ENCODE measurements around the gene ELOA. TPM values are rescaled to one million over a fixed set of nuclear protein-coding genes. Genes with fewer than 3 reads are reported as not detected.

The ELOA gene
- total and polyA plus RNA-seq, 9 of the 15 experiments (the other 6 are each of a cell fraction or from before 2014, with no cell fraction given), result 31.9 to 98.6 (median 61.3) TPM

DNA sequence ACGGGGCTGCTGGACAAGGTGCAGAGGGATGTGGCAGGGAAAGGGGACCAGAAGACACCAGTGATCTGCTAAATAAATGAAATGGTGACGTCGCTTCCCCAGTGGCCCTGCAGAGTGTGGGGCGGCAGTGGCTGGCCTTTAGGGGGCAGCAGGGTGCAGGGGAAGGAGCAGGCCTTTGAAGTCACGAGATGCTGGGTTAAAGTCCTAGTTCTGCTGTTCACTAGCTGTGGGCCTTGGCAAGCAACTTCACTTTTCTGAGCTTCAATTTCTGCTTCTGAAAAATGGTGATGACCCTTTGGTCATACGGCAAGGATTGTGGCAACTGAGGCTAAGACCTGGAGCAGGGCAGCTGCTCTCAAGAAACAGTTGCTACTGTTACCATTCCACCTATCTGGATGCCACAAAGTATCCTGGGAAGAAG, 66.5 kb downstream of the ELOA start (continued):
- peak; percentile 67; the same call in 1 of the 2 replicates for TF ChIP-seq SMARCA5 (IDR thresholded peaks at IDR 0.05)
- TF ChIP-seq L3MBTL2 (IDR thresholded peaks at IDR 0.05), result peak; percentile 32
- TF ChIP-seq YY1 (IDR thresholded peaks at IDR 0.05; ENCODE audit: borderline replicate concordance in 1 of 3, control insufficient read depth in 1 of 3, extremely low read depth in 1 of 3, insufficient read depth in 3 of 3, insufficient read length in 1 of 3, insufficient replicate concordance in 2 of 3, low read depth in 1 of 3, low read length in 2 of 3), result peak in 1 of 3 experiments; percentile 36
- TF ChIP-seq, protein P1, sequence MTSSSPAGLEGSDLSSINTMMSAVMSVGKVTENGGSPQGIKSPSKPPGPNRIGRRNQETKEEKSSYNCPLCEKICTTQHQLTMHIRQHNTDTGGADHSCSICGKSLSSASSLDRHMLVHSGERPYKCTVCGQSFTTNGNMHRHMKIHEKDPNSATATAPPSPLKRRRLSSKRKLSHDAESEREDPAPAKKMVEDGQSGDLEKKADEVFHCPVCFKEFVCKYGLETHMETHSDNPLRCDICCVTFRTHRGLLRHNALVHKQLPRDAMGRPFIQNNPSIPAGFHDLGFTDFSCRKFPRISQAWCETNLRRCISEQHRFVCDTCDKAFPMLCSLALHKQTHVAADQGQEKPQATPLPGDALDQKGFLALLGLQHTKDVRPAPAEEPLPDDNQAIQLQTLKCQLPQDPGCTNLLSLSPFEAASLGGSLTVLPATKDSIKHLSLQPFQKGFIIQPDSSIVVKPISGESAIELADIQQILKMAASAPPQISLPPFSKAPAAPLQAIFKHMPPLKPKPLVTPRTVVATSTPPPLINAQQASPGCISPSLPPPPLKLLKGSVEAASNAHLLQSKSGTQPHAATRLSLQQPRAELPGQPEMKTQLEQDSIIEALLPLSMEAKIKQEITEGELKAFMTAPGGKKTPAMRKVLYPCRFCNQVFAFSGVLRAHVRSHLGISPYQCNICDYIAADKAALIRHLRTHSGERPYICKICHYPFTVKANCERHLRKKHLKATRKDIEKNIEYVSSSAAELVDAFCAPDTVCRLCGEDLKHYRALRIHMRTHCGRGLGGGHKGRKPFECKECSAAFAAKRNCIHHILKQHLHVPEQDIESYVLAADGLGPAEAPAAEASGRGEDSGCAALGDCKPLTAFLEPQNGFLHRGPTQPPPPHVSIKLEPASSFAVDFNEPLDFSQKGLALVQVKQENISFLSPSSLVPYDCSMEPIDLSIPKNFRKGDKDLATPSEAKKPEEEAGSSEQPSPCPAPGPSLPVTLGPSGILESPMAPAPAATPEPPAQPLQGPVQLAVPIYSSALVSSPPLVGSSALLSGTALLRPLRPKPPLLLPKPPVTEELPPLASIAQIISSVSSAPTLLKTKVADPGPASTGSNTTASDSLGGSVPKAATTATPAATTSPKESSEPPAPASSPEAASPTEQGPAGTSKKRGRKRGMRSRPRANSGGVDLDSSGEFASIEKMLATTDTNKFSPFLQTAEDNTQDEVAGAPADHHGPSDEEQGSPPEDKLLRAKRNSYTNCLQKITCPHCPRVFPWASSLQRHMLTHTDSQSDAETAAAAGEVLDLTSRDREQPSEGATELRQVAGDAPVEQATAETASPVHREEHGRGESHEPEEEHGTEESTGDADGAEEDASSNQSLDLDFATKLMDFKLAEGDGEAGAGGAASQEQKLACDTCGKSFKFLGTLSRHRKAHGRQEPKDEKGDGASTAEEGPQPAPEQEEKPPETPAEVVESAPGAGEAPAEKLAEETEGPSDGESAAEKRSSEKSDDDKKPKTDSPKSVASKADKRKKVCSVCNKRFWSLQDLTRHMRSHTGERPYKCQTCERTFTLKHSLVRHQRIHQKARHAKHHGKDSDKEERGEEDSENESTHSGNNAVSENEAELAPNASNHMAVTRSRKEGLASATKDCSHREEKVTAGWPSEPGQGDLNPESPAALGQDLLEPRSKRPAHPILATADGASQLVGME (CRISPR knock-in tag; IDR thresholded peaks at IDR 0.05), result no peak
- TF ChIP-seq SIX5 (IDR thresholded peaks at IDR 0.05; ENCODE audit: borderline replicate concordance in 1 of 2, insufficient read depth in 1 of 2, low read depth in 1 of 2, low read length in 2 of 2), result no peak
- no peak for TF ChIP-seq SMAD2 (IDR thresholded peaks at IDR 0.05; ENCODE audit: low read depth, low read length)
- TF ChIP-seq NR3C1 (CRISPR knock-in tag; IDR thresholded peaks at IDR 0.05), result no peak
- no peak for TF ChIP-seq GTF2E2 (tag; IDR thresholded peaks at IDR 0.05)
- no peak for TF ChIP-seq ETV6 (IDR thresholded peaks at IDR 0.05; ENCODE audit: borderline replicate concordance in 1 of 2, low read depth in 2 of 2, low read length in 1 of 2)
- no peak for TF ChIP-seq ETV6 (CRISPR knock-in tag; IDR thresholded peaks at IDR 0.05; ENCODE audit: borderline replicate concordance)
- TF ChIP-seq, protein P2, sequence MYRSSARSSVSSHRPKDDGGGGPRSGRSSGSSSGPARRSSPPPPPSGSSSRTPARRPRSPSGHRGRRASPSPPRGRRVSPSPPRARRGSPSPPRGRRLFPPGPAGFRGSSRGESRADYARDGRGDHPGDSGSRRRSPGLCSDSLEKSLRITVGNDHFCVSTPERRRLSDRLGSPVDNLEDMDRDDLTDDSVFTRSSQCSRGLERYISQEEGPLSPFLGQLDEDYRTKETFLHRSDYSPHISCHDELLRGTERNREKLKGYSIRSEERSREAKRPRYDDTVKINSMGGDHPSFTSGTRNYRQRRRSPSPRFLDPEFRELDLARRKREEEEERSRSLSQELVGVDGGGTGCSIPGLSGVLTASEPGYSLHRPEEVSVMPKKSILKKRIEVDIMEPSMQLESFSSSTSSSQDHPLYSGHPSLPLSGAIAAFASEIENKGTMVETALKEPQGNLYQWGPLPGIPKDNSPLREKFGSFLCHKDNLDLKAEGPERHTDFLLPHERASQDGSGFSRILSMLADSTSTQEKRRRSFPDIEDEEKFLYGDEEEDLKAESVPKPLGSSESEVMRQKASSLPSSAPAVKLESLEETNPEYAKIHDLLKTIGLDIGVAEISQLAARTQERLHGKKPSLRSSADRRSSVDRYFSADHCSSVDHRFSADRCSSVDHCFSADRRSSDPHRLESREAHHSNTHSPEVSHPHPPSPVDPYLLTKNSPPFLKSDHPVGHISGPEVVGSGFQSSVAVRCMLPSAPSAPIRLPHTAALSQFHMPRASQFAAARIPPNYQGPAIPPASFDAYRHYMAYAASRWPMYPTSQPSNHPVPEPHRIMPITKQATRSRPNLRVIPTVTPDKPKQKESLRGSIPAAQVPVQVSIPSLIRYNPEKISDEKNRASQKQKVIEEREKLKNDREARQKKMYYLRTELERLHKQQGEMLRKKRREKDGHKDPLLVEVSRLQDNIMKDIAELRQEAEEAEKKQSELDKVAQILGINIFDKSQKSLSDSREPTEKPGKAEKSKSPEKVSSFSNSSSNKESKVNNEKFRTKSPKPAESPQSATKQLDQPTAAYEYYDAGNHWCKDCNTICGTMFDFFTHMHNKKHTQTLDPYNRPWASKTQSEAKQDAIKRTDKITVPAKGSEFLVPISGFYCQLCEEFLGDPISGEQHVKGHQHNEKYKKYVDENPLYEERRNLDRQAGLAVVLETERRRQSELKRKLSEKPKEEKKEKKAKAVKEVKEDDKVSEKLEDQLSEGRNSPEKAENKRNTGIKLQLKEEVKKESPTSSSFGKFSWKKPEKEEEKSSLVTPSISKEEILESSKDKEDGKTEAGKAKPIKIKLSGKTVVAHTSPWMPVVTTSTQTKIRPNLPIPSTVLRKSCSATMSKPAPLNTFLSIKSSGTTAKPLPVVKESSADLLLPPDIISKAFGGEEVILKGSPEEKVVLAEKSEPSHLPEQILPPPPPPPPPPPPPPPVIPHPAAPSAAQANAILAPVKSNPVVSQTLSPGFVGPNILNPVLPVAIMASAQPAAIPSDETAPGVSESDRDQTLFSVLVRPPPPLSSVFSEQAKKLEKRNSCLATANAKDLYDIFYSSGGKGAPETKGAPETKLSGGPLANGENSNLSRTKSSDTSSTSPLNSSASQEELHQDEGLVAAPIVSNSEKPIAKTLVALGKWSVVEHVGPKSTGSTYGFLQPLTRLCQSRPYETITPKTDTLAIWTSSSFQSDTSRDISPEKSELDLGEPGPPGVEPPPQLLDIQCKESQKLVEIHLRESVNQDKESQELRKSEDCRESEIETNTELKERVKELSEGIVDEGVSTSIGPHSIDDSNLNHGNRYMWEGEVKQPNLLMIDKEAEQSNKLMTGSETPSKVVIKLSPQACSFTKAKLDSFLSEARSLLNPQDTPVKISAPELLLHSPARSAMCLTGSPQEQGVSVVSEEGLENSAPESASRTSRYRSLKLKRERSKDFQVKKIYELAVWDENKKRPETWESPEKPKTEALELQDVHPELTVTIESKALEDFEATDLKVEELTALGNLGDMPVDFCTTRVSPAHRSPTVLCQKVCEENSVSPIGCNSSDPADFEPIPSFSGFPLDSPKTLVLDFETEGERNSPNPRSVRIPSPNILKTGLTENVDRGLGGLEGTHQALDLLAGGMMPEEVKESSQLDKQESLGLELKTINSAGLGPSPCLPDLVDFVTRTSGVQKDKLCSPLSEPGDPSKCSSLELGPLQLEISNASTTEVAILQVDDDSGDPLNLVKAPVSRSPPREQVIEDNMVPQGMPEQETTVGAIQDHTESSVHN (IDR thresholded peaks at IDR 0.05; ENCODE audit: borderline replicate concordance in 1 of 2, low read depth in 1 of 2), result no peak
- no peak for TF ChIP-seq FOXK2 (conservative IDR thresholded peaks at IDR 0.05 in 1 of 2, IDR thresholded peaks at IDR 0.05 in 1 of 2; ENCODE audit: low read depth in 2 of 2)
- no peak for TF ChIP-seq PHB2 (IDR thresholded peaks at IDR 0.05; ENCODE audit: low read depth)

Measured in K562 (cell line).